Brain microvascular endothelial cell (primary cell): ENCODE data around the gene CDH4.

Source experiments
- DNase-seq: peaks from one replicate; pipeline ENCODE4 v3.0.0-alpha.2; 2020
- H3K27ac ChIP-seq: fragments of 250-450 bp; sonication (Bioruptor Pico); 2 replicates; pipeline ENCODE4 v1.5.1; 2020; ENCODE audit warnings: mild to moderate bottlenecking, moderate library complexity
- H3K27me3 ChIP-seq: fragments of 250-450 bp; sonication (Bioruptor Pico); replicated peaks from 2 replicates; pipeline ENCODE4 v1.5.1; 2020; ENCODE audit warnings: mild to moderate bottlenecking
- H3K36me3 ChIP-seq: fragments of 250-450 bp; sonication (Bioruptor Pico); replicated peaks from 2 replicates; pipeline ENCODE4 v1.5.1; 2020; ENCODE audit warnings: mild to moderate bottlenecking
- H3K4me3 ChIP-seq: 2 replicates; pipeline ENCODE4 v1.5.1; 2011; ENCODE audit warnings: low read depth, mild to moderate bottlenecking, control low read depth, low read length, moderate library complexity
- CTCF ChIP-seq: IDR thresholded peaks from 2 replicates; pipeline ENCODE4 v1.5.1; 2011; ENCODE audit warnings: low read depth, mild to moderate bottlenecking, moderate library complexity, low read length, control low read depth, inconsistent platforms; ENCODE audit errors: missing control alignments
- in situ Hi-C: cut with HindIII; loops from 2 replicates; pipeline ENCODE4 v1.10.0; 2017; ENCODE audit warnings: low sequenced_read_pairs, low pct_ligation_motif_present

Gene CDH4

GRCh38 chr20:61955668-61956395 is 703.8 kb downstream of the CDH4 start:
- in situ Hi-C loops: no loop called here
- no peak overlapping the region for H3K27ac ChIP-seq
- TF ChIP-seq CTCF: no peak
- no peaks in the 10 kb centered on the region for H3K36me3 ChIP-seq
- no peak overlapping the region for H3K4me3 ChIP-seq
- no peak for DNase-seq
- H3K27me3 ChIP-seq: no peaks in the 10 kb centered on the region

GRCh38 chr20:61956396-61957342 is 704.6 kb downstream of the CDH4 start:
- Histone ChIP-seq H3K27ac (no peak overlapping the region), H3K36me3 (no peaks in the 10 kb centered on the region), H3K27me3 (no peaks in the 10 kb centered on the region), H3K4me3 (no peak overlapping the region)
- TF ChIP-seq CTCF: no peak
- peak; percentile 62 for DNase-seq
- in situ Hi-C loops: no loop called here

- H3K36me3 ChIP-seq: no peaks in the 10 kb centered on the region
- no peak overlapping the region for H3K4me3 ChIP-seq
- TF ChIP-seq CTCF: no peak
- H3K27ac ChIP-seq: no peak overlapping the region
- DNase-seq: no peak
- in situ Hi-C loops: no loop called here
- no peaks in the 10 kb centered on the region for H3K27me3 ChIP-seq
Measured at GRCh38 chr20:61957961-61958715, 706.1 kb downstream of the CDH4 start.

- in situ Hi-C loops: no loop called here
- no peak for TF ChIP-seq CTCF
- no peak overlapping the region for H3K4me3 ChIP-seq
- no peaks in the 10 kb centered on the region for H3K36me3 ChIP-seq
- no peaks in the 10 kb centered on the region for H3K27me3 ChIP-seq
- no peak overlapping the region for H3K27ac ChIP-seq
- DNase-seq: no peak
Measured at GRCh38 chr20:61958773-61959700, 707.0 kb downstream of the CDH4 start.

DNA sequence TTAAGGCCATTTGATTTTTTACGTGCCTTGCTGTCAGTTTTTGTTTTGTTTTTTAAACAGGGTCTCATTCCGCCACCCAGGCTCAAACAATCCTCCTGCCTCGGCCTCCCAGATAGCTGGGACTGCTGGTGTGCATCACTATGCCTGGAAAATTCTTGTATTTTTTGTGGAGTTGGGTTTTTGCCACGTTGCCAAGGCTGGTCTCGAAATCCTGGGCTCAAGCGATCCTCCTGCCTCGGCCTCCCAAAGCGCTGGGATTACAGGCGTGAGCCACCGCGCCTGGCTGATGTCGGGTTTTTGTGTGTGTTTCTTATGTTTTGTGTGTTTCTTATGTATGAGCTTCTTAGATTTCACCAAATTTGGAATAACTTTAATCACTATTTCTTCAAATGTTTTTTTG is 708.8 kb downstream of the CDH4 start:
- in situ Hi-C loops: no loop called here
- no peak for DNase-seq
- Histone ChIP-seq H3K4me3 (no peak overlapping the region), H3K27ac (no peak overlapping the region), H3K27me3 (peaks cover 11% of the 10 kb centered on the region), H3K36me3 (no peaks in the 10 kb centered on the region)
- no peak for TF ChIP-seq CTCF
